ENCODE data around the gene THOP1.
A peak's percentile ranks its signal among the peaks of the same experiment; 100 is the strongest.
"Not testable (repeated sequence)": the region's sequence is repeated elsewhere in the genome, so short reads cannot be mapped to it uniquely, and the experiment has no call there.

THOP1 gene

DNA sequence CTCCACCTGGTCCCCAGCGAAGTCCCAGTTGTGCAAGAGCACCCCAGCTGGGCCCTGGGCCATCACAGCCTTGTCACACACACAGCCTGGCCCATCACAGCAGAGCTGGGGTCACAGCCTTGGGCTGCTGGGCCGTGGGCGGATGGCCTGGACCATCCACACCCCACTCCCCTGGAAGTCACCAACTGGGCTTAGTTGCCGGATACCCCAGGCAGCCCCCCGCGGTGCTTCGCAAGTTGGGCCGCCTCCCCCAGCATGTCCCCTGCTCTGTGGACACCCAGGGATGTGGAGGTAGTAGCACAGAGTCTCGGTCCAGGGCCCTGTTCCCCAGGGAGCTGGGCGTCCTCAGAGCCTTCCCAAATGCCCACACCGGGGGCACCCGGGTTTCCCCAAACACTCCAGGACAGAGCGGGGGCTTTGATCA is 29.9 kb downstream of the THOP1 start:
- DNase-seq = no peak

DNA sequence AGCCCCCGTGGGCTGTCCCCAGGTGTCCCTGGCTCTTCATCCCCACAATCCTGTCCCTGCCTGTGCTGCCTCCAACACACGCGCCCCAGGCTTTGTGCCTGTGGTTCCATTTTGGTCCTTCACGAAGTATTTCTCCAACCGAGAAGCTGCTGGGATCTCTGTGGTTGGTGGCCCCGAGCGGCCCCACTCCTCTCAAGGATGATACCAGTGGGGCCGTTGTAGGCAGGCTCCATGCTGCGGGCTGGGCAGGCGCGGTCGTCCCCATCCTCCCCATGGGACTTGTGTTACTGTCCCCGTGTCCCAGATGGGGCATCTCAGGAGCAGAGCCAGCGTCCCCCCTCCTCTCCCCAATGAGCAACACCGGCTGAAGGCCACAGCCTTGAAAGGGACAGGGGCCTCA is 30.6 kb downstream of the THOP1 start:
- no peak for DNase-seq

DNA sequence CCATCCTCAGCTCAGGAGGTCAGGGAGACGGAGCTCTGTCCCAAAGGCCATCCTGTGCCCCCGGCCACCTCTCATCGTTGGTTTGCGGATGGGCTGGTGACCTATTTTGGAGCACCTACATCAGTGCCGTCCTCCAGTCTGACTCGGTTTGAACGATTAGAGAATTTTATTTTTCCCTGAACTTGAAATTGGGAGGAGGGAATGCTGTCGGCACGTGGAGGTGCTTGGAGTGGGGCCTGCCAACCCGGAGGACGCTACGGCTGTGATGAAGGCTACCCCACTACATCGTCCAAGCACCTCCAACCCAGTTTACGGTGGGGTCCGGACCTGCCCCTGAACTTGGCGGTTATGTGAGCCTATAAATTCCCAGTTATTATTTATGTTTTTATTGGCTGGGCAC is 31.3 kb downstream of the THOP1 start:
- no peak for DNase-seq

DNA sequence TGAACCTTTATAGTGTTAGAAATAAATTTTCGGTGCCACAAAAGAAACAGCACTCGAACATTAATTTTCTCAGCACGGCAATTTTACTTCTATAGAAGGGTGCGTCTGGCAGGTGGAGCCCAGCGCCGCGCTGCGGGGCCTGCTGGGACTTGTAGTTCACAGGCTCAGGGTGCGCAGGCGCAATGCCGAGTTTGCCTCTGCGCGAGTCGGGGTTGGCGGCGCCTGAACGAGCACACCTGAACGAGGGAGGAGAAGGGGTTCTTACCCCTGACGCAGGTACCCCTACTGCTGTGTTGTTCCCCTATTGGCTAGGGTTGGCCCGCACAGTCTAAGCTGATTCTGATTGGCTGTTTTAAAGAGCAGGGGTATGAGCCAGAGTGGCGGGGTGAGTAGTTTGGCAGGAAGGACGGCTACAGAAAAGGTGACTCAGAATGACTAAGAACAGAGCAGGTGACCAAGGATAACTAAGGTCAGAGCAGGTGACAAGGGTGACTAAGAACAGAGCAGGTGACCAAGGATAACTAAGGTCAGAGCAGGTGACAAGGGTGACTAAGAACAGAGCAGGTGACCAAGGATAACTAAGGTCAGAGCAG is 32.0 kb downstream of the THOP1 start:
- DNase-seq = not testable (repeated sequence)

DNA sequence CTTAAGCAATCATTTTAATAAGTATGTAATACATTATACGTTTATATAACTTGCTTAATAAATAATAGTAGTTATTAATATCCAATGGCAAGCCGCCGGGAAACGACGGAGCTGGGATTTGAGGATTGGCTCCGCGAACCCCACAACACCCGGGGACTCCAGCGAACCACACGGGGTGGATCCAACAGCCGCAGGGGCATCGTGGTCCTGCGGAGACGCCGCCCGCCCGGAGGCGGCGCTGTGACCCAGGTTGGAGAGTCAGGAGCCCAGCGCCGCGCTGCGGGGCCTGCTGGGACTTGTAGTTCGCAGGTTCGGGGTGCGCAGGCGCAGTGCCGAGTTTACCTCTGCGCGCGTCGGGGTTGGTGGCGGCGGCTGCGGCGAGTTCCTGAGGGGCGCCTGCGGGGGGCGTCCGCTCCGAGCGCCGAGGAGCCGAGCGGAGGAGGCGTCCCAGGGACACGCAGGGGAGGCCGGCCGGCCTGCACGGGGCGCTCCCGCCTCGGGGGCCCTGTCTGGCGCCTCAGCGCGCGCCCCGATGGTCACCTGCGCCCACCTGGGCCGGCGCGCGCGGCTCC is 34.3 kb downstream of the THOP1 start, which contains the start of gene ZNF554:
TSS of gene ZNF554 (plus strand) at position 329 of the 572 bp plus-strand sequence. CDS start at position 533, 204 bp downstream.
- peak; percentile 58 to 96 (median 87) for DNase-seq

GRCh38 chr19:2820112-2820702 is 34.9 kb downstream of the THOP1 start:
- DNase-seq = peak in 3 of 56 donors; percentile 29 to 43 (median 33)

GRCh38 chr19:2822846-2823245 is 37.5 kb downstream of the THOP1 start:
- DNase-seq = no peak

DNA sequence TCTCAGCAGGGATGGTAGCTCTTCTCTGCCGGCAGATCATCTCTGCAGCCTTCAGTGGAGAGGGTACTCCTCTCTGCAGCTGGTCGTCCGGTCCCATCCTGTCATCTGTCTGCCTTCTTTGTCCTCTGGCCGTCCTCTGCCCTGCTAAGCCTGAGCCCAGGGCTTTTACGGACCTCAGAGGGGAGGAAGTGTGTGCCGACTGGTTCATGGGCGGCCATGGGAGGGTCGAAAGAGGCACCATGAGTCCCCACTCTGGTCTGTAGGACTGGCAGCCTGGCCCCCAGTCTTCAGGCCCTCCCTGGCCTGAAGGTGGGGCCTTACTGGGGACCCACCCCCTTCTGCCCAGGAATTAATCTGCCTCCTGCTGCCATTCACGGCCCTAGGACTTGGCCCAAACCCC is 38.3 kb downstream of the THOP1 start:
- DNase-seq = no peak

DNA sequence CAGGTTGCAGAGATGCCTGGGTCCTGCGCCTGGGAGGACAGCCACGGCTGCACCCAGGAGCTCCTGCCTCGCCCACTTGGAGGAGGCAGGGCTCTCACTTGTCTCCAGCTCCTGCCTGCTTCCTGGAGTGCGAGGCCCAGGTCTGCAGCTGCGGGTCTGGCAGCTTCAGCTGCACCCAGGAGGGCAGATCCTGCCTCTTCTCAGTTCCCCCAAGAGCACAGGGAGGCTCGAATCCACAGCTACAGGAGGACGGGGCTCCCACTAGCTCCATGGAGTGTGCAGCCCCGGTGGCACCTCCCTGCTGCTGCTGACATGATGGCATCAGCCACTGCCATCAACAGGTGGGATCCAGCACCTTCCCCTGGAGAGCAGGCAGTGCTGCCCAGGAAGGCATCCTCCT is 38.8 kb downstream of the THOP1 start:
- no peak for DNase-seq

- no peak for DNase-seq
Observed at GRCh38 chr19:2827022-2827421, 41.7 kb downstream of the THOP1 start.

- no peak for DNase-seq
Observed at GRCh38 chr19:2827840-2828489, 42.7 kb downstream of the THOP1 start.

GRCh38 chr19:2834294-2834871 is 49.1 kb downstream of the THOP1 start:
- DNase-seq = no peak

DNA sequence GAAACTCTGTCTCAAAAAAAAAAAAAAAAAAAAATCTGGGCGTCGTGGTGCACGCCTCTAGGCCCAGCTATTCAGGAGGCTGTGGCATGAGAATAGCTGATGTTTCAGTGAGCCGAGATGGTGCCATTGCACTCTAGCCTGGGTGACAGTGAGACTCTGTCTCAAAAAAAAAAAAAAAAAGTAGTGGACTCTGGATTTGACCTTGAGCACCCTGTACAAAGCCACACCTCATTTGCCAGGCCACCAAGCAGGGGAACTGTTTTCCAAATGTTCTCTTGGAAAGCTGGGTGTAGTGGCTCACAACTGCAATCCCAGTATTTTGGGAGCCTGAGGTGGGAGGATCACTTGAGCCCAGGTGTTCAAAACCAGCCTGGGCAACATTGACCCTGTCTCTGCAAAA is 52.1 kb downstream of the THOP1 start:
- DNase-seq = no peak

- DNase-seq = peak; percentile 94 to 100 (median 99)
Observed at GRCh38 chr19:2840794-2841791, 55.8 kb downstream of the THOP1 start, which contains the start of gene ZNF555. Gene ZNF555 (plus strand): TSS chr19:2841475. CDS start chr19:2841573, 98 bp downstream.

GRCh38 chr19:2841855-2842574 is 56.7 kb downstream of the THOP1 start:
- no peak for DNase-seq

- no peak for DNase-seq
Observed at GRCh38 chr19:2845107-2845506, 59.8 kb downstream of the THOP1 start.

DNA sequence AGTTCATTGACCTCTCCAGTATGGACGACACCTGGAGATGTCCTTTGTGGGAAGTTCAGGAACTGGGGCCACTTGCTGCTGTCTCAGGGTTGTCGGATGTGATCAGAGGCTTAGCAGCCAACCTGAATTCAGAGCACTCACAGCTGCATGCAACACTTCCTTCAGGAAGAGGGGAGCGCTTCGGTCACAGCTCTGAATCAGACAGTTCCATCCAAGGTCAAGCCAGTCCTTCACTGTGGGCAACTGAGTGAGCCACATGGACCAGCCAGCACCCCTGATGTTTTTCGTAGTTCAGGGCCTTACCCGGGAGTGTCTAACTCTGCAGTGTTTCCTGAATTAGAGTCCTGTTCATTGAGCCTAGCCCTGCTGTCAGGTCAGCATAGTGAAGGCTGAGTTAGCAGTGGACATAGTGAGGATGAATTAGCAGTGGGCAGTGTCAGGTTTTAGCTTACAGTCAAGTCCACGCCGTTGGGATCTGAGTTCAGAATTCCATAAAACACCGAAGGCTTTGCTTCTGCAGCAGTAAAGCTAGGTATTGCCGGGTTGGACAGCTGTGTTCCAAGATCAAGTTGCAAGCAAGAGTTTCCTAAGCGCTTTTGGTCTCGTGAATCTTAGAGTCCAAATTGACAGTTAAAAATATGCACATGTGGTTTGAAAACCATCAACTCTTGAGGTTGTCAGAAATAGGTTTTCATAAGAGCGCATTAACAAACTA is 61.0 kb downstream of the THOP1 start:
- no peak for DNase-seq

DNA sequence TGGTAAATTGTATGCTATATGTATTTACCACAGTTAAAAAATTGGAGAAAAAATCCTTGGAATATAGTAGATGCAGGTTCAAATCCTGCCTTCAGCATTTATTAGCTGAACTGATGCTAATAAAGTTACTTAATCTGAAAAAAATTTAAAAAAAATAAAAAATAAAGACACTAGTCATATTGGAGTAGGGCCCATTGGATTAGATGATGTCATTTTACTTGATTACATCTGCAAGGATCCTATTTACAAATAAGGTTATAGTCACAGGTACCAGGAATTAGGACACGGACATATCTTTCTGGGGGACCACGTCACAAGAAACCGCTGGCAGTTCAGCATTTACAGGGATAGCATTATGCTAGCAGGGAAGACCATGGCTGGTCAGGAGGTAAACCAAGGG is 62.2 kb downstream of the THOP1 start:
- no peak for DNase-seq

- no peak for DNase-seq
Observed at GRCh38 chr19:2848616-2849015, 63.3 kb downstream of the THOP1 start.

Measured in amygdala (tissue), 56 donors.